Hypothalamus (tissue), 51 donors: Measurements from ENCODE around the gene CFAP43.

Source experiments
- DNase-seq, 51 donors: peaks; one replicate each; lab custom pipeline; 2025; lab: John Stamatoyannopoulos, UW

The CFAP43 gene

DNA sequence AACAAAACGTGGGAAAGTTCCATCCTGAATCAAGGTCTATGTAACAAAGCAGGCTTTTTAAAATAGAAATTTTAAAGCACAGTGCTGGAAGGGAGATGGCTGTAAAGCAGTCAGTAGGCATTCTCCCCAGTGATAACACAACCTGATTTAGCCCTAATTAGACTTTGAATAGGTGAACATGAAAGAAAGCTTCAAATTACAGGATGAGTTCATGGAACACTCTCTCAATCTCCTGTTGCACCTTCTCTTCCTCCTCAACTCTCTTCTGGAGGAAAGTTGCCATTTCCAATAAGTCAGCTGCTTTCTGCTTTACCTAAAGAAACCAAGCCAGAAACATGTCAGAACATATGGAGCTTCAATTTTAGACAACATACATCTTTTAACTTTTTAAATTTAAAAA, 90.1 kb downstream of the CFAP43 start:
- DNase-seq: no peak

DNA sequence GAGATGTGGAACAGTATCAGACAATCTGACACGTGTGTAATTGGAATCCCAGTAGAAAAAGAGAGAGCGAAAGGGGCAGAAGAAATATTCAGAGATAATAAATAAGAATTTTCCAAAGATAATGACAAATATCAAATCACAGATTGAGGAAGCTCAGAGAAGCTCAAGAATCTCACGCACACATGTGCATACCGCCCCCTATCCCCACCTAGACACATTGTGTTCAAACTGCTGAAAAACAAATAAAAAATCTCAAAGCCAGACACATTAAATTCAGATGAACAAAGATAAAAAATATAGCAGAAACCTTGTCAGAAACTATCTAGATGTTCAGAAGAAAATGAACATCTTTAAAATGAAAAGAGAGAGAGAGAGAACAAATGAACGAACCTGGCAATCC, 92.9 kb downstream of the CFAP43 start:
- no peak for DNase-seq

DNA sequence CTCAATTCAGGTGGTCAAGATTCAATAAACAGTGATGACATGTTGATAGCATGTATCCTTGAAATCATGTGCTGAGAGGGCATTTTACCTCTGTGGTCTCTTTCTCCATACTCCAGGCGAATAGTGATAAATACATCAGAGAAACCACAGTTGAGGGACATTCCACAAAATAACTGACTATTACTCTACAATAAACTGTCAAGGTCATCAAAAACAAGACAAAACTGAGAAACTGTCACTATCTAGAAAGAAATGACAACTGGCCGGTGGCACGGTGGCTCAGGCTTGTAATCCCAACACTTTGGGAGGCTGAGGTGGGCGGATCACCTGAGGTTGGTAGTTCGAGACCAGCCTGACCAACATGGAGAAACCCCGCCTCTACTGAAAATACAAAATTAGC, 94.0 kb downstream of the CFAP43 start:
- DNase-seq: no peak

DNA sequence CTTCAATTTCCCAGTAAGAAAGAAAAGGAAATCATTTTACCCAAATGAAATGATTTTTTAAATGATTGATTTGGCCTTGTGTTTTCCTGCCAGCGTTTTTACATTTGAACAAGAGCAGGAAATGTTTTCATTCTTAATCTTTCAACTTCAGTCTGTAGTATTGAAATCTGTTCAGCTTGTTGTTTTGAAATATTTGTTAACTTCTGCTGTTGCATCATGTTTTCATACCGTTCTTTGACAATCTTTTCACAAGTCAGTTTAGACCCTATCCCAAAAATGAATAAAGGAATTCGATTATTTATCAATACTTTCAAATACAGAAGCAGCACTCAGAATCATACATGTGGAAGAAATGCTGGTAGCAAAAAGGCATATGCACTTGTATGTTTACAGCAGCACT, 102.1 kb downstream of the CFAP43 start:
- no peak for DNase-seq

DNA sequence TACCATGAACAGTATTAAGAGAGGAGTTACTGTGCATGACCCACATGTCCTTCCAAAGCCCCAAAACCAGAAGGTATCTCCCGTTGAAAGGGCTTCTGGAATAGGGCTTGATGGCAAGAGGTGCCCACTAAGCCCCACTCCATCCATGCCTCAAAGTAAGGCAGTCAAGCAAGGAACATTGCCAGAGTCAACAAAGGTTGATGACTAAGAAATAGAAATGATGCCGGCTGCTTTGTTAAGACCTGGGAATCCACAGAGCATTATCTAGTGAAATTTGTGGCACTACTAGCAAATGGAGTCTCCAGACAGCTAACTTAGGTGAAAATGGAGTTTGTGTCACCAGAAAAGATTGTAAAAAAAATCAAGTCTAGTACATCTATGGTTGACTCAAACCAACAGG, 104.0 kb downstream of the CFAP43 start:
- DNase-seq: no peak

DNA sequence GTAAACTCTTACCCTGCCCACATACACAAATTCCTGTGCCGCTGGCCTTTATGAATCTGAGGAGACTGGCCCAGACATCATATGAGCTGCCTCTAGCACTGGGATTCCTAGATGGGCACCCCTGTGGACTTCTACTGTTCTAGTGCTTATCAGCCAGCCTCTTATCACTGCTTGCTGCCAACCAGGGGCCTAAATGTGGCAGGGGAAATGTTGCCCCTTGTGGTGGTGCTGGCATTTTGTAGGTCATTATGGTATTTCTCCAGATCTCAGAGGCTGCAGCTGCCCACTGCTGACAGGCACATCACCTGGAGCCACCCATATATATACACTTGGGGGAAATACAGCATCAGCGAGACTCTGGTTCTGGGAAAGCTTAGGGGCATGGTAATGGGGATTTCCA, 104.8 kb downstream of the CFAP43 start:
- peak in 5 of 51 donors; percentile 3 to 25 (median 5) for DNase-seq

DNA sequence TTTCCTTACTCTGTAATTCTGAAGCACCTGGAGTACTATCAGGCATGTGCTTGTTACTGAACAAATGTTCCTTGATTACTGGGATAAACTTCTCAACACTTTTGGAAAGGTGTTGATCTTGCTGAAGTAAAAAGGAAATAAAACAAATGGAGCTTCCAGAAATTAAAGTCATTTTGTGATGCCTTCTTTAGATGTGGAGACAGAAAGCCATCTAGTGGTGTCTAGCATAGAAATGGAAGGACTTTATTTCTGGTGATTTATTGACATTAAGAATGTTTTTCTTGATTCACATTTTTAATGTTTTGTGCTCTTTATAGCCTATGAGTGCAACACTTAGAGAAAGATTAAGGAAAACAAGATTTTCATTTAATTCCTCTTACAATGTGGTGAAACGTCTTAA, 108.8 kb downstream of the CFAP43 start:
- DNase-seq: peak in 1 of 51 donors; percentile 38

DNA sequence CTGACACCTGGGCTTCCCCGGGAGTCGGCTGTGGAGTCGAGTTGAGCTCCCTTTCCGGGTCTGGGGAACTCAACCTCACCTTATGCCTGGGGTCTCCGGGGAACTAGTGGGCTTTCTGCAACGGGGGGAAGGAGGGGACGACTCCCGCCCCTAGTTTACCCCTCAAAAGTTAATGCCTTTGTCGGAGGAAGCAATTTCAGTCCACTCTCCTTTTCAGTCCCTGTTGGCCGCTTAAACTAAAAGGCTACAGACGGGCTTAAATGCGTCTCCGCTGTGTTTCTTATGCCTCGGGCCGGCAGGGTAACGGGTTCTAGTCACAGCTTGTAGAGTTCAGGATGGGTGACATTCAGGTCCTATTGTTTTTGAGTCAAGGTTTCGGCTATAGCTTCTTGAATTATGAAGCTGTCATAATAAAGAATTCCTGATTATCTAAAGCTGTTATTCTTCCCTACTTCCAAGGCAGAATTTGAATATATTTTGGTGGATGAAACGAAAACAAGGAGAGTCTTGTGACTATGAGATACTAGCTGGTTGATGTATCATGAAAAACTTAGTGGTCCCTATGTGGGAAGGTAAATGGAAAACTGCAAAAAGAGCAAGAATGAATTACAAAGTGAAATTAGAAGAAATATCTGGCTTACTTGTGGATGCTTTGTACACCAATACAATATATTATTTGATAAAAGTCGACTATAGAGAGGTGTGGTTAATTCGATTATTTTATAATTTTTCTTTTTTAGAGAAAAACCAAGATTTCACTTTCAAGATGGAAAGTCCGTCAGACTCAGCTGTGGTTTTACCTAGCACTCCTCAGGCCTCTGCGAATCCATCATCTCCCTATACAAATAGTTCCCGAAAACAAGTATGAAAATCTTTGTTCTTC, 109.7 kb downstream of the CFAP43 start:
- peak in 4 of 51 donors; percentile 28 to 48 (median 34) for DNase-seq

DNA sequence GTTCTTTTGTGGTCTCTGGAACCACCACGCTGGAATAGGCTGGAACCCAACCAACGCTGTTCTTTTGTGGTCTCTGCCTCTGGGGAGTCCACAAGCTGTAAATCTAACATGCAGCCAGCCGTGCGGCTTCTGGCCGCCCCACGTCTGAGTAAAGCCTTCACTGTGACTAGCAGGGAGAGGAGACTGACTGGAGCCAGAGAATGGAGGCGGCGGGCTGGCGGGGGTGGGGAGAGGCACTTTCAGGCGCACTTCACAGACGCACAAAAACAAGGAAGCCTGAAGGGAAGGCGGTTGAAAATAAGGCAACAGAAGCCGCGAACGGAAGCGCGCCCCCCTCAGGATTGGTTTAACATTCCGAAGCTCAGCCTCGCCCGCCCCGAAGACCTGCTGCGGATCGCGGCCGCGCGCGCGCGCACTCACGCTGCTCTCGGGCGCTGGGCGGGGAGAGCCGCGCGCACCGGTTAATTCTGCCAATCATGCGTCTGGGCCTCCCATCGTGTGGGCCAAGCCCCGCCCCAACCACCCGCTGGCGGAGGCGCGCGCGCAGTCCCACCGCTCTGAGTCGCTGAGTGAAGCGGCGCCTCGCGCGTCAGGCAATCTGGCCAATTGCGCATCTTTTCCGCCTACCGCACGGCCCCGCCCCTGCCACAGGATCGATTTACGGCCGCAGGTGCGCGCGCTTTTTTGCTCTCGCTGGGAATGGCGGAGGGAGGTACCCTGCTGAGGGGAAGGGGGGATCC, 110.5 kb downstream of the CFAP43 start, which contains the start of gene SFR1:
SFR1 (plus strand) TSS at position 687 of the 740 bp plus-strand sequence; CDS start at position 700, 13 bp downstream.
- DNase-seq: peak; percentile 84 to 100 (median 97)

DNA sequence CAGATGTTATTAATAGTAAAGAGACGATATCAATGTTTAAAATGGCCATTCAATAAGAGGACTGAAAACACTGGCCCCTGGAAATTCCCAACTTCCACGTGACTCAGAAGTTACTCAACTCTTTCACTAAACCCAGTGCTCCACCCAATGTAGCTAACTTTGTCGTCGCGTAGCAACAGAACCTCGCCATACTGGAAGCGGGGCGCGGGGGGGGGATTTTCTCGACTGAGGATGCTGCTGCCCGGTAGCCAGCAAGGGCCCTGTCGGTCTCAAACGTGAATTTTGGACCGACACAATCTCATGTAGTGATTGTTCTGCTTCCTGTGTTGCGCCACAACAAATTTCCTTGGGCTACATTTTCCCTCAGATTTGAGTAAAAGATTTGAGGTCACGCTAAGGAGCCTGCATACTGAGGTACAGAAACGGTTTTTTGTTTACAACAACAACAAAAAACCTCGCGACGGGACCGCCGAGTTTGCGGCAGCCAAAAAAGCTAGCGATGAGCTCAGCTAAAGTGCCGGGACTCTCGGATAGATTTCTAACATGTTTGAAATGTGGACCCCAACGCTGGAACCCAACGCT, 111.2 kb downstream of the CFAP43 start:
- DNase-seq: peak in 47 of 51 donors; percentile 16 to 90 (median 53)

DNA sequence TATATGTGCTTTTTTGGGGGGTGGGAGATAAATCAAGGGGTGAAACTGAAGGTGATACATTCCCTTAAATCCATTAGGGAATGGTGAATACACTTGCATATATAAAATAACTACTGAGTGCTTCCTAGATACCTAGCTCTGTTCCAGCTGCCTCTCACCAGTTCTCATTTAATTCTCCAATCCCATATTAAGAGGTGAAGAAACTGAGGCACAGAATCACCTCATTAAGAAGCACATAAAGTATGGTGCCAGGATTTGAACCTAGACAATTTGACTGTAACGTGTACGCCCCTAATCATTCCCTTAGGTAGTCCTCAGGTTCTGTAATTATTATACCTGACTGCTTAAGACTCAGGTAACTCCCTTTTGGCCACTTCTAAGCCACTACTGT, 111.7 kb downstream of the CFAP43 start:
- no peak for DNase-seq

DNA sequence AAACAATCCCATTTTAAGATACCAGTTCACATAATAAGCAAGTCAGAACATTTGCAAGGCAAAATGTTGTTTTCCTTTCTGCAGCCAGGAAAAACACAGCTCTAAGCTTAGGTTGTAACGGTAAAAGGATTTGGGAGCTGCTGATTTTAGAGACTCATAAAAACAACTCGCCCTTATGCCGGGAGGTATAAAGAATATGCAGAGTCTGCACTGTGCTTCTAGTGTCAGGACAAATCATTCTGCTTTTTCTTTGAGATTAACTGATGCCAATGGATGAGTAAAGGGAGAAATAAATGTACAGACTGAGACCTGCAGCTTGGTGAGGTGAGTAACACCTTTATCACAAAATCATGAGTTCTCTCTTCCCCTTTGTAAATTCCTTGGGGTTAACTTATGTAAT, 112.2 kb downstream of the CFAP43 start:
- DNase-seq: peak in 1 of 51 donors; percentile 17

DNA sequence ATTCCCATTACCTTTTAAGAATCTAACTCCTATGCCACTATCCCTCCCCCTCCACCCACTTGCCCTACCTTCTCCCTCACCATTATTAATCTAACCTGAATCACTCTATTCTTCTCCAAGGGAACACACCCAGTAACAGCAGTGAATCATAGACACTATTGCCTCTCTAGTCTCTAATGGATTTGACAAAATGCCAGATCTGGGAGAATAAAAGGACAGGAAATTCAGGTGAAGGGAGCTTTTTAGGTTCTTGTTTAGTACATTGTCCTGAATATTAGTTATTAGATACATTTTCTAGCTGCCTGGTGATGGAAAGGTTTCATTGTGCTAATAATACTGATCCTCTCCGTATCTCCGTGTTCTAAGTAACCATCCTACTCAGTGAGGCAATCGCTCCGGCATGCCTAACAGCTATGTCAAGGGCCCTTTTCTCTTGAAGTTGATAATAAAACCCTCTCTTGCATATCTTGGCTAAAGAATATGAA, 114.3 kb downstream of the CFAP43 start:
- peak in 1 of 51 donors; percentile 54 for DNase-seq

DNA sequence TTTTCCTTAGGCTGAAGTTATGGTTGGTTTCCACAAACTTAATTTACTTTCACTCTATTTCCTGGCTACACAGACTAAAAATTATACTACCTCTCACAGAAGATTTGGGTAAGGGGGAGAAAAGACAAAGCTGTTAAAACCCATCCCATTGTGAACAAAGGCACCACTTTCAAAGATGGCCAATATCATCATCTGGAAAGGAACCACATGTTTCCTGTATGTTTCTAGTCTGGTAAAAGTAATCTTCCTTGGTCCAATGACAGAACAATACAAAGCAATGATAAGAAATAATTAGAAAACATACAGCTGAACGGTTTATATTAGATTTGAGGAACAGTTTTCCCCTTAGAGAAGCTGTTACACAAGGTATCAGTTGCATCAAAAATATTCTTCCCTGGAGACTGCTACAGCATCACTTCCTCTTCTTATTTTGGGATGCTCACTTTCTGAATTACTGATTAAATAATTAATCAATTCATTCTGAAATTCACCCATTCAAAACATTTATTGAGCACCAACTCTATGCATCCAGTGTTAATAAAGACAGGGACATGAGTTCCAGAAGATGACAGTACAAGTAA, 118.7 kb downstream of the CFAP43 start:
- no peak for DNase-seq

DNA sequence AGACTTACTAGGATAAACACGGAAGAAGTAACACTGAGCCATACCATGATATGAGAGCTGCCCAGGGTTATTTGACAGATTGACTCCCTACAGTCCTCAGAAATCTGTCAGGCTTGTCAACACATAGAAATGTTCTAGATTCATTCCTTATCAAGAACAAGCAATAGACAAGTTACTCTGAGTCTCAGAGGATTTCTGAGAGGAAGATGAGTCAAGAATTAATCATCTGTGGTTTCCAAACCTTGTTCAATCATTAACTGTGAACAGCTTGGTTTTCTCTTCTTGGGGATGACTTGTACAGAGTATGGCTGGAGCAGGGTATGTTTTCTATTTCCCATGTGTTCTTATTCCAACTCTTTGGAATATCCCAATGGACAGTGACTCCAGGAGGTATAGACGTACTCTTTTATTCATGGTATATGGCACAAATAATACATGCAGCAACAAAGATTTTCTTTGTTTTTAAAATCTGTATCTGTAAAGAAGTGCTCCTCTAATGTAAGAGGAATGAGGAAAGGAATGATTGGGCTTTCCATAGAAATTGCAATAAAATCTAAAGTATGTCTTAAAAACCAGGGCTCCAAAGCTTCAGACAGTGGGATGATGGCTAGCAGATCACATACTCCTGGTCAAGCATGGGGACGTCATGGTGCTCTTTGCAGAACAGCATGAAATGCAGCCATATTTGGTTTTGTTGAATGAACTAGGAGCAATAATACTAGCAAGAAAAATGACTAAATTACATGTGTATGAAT, 122.1 kb downstream of the CFAP43 start:
- DNase-seq: no peak

DNA sequence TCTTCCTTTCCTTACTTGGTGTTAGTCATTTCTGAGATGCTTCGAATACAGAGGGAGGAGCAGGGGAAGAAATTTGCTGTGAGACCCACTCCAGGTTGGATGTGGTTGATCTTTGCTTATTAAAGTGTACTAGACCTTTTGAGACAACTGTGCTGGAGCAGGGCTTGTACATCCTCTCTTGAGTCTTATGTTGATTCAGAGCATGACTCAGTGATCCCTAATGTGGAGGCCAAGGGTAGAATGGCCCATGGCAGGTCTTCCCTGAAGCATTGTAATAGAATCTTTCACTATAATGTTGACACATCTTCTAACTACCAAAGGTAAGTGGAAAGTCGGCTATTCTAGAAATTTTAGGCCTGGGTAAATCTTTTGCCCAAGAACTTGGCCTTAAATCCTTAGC, 127.2 kb downstream of the CFAP43 start:
- DNase-seq: no peak

DNA sequence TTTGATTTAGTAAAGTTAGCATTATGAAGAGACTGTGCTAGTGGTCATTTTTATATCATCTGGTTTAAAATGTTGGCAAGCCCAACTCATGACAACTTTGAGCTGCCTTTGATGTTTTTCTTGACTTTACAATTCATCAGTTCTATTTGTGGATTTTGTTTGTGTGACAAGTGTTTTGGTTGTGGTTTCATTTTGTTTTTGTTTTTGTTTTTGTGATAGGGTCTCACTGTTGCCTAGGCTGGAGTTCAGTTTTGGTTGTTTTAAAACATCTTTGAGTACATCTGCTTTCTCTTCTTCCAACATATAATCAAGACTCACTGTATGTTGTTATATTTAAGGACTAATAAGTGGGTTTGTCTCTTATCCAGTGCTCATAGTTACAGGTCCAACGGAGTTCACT, 127.7 kb downstream of the CFAP43 start:
- no peak for DNase-seq

DNA sequence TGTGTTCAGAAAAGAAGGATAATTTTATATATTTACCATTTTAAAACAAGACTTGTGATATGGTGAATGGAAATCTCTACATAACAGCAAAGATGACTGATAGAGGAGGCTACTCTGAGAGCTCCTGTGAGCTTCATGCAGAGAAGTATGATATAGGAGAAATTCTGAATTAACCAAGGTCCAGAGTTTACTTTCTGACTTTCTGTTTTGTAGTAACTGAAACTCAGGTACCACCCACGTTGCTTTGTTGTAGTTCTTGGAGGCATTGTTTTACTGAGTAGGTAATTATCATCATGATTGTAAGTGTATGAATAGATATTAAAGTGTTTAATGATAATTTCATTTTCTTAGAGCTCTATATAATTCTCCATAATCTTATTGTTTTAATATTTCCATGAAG, 128.2 kb downstream of the CFAP43 start:
- DNase-seq: no peak

DNA sequence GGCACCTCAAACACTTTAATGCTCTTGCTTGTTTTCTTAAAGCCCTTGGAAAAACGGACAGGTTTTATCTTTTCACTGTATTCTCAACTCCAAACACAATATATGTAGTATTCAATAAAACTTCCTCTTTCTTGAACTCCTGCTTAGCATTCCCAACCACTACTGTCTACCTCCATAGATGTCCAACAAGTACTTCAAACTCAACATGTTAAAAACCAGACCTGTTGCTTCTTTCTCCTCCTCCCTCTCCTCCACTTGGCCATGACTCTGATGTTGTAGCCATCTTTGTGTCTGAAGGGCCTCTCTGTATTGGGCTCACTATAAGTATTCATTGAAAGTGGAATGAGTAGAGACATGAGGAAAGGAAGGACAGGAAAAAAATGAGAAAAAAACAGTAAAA, 130.3 kb downstream of the CFAP43 start:
- no peak for DNase-seq

DNA sequence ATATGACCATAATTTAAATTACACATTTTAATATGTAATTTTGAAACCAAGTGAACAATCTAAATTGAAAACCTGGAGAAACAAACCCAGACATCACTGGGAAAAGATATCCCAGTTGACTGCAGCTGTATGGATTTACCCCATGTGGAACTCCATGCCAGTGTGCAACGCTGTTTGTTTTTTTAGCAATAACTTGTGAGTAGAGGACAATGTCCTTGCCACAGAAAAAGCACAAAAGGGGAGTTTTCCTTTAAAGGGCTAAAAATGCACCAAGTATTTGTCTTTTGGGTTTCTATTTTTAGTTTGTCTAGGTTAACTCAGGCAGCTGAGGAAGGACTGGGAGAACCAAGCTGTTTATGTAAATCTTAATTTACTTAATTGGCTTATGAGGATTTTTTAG, 131.4 kb downstream of the CFAP43 start:
- no peak for DNase-seq
